Heart right ventricle (tissue), 16 donors: ENCODE data around the gene KLHL30. TPM values are rescaled to one million over a fixed set of nuclear protein-coding genes. Genes with fewer than 3 reads are reported as not detected.
A peak's percentile ranks its signal among the peaks of the same experiment; 100 is the strongest.

Experiments used
- ATAC-seq, 8 donors: fragments of 200-7000 bp; cut with Tn5 transposase; one replicate each; pipeline ENCODE4 v1.9.1; 2020; ENCODE audit warnings: mild to moderate bottlenecking in 8 of 8, moderate library complexity in 8 of 8, moderate number of reproducible peaks in 1 of 8
- DNase-seq, 2 donors: peaks; one replicate each; pipeline ENCODE4 v3.0.0-alpha.2; 2020
- H3K27ac ChIP-seq, 10 donors: fragments of 200-600 bp; sonication (generic) in 2 of 10; one replicate each; pipeline versions ENCODE4 v1.5.0 to v1.8.0; 2020 to 2022; ENCODE audit warnings: mild to moderate bottlenecking in 3 of 10
- H3K27me3 ChIP-seq, 7 donors: fragments of 200-600 bp; one replicate each; pipeline ENCODE4 v1.8.0; 2021 to 2022; ENCODE audit warnings: mild to moderate bottlenecking in 2 of 7
- H3K36me3 ChIP-seq, 9 donors: fragments of 200-600 bp; sonication (generic) in 1 of 9; one replicate each; pipeline versions ENCODE4 v1.5.0 to v1.8.0; 2020 to 2022; ENCODE audit warnings: mild to moderate bottlenecking in 2 of 9
- H3K4me1 ChIP-seq, 9 donors: fragments of 200-600 bp; sonication (generic) in 1 of 9; one replicate each; pipeline versions ENCODE4 v1.5.0 to v1.8.0; 2020 to 2022; ENCODE audit warnings: mild to moderate bottlenecking in 4 of 9
- H3K4me3 ChIP-seq, 10 donors: fragments of 200-600 bp; sonication (generic) in 2 of 10; one replicate each; pipeline versions ENCODE4 v1.5.0 to v1.8.0; 2020 to 2022; ENCODE audit warnings: mild to moderate bottlenecking in 7 of 10, moderate library complexity in 2 of 10
- H3K9me3 ChIP-seq, 11 donors: fragments of 200-600 bp in 10 of 11; sonication (generic) in 2 of 11; one replicate each; pipeline versions ENCODE4 v1.5.0 to v1.8.0; 2013 to 2022; ENCODE audit warnings: mild to moderate bottlenecking in 2 of 11, control low read depth in 1 of 11, moderate library complexity in 1 of 11
- CTCF ChIP-seq, 9 donors: fragments of 200-600 bp; sonication (generic) in 2 of 9; IDR thresholded peaks; one replicate each; pipeline versions ENCODE4 v1.5.0 to v1.8.0; 2021 to 2022; ENCODE audit warnings: antibody characterized with exemption in 9 of 9, mild to moderate bottlenecking in 5 of 9, moderate library complexity in 1 of 9
- WGBS, 2 donors: extraction: QIAGEN DNeasy Blood & Tissue Kit; methylation state at CpG; one replicate each; pipeline ENCODE4 v1.1.7; 2013; ENCODE audit warnings: inconsistent platforms in 1 of 2; 5-methylcytosine and 5-hydroxymethylcytosine counted together
- intact Hi-C, 10 donors: fragments of 100-400 bp; cut with DNase I; formaldehyde crosslinking; loops; one replicate each; pipeline versions ENCODE4 v1.11.1 to v1.14.2; 2022
- polyA plus RNA-seq, 2 donors: library from polyadenylated mRNA; stranded (reverse); fragments of 200-250 nt; gene quantifications; one replicate each; pipeline ENCODE4 v1.2.3, GENCODE V29; 2013
- total RNA-seq, 10 donors: library from RNA; stranded (reverse); fragmentation: NEBNext Ultra II Directional in 3 of 10; extraction: Animal tissue kit (Norgen Biotek cat#: 25700) in 3 of 10; gene quantifications; one replicate each; pipeline versions ENCODE4 v1.2.1 to v1.2.4, GENCODE V29; 2021 to 2023
- donor health status: Arrhythmogenic right ventricular cardiomyopathy.
- donor health status: ischemic (EF 13 %, LVEDD 7.1; RV severe dilation, severe dysfunction).
- donor health status: healthy with polysubstance abuse.
- donor health status: DM: no; HTN: yes; CAD: no.
- donor health status: DM: no; HTN: no; CAD: no.
- donor health status: ischemic (EF 25% LVEDD 6.9; RV normal size, moderate dysfunction).
- donor health status: ischemic (EF 25% LVEDD 5.7; RV mildly dilated, moderate dysfunction).
- donor health status: healthy.
- donor health status: DM: yes; HTN: yes; CAD: no.
- donor health status: Ischemic cardiomyopathy.
- donor health status: ischemic (EF 35%, LVEDD 5.7; RV mildly dilated, moderate dysfunction).
- donor health status: nonischemic (EF 11% LVEDD 7.7; RV severe dilation, severe dysfunction).
- donor health status: DM: yes; HTN: yes; CAD: no.
- donor health status: PGD.
- donor health status: ischemic (EF 29% LVEDD 5.4; RV normal size, mild dysfunction).
- donor health status: nonischemic (EF 23%, LVEDD 6.1; RV moderate dilation, normal function).

KLHL30 gene
- total and polyA plus RNA-seq, 12 donors: 3.0 to 30.1 (median 25.9) TPM

GRCh38 chr2:238125127-238125885 lies 13.2 kb upstream of the KLHL30 start:
- no peak overlapping the region for H3K4me3 ChIP-seq
- H3K9me3 ChIP-seq: no peaks in the 10 kb centered on the region
- no peaks in the 10 kb centered on the region for H3K36me3 ChIP-seq
- ATAC-seq (no peak), DNase-seq (peak in 1 of 2 donors; percentile 8)
- peaks cover 0 to 11% (median 0%) of the 10 kb centered on the region in 9 donors for H3K4me1 ChIP-seq
- TF ChIP-seq CTCF (IDR thresholded peaks at IDR 0.05): no peak
- 89 to 92% methylated on average over 20 of the region's 20 CpGs for WGBS, 2 donors
- intact Hi-C loops: no loop called here
- peaks cover 0 to 8% (median 0%) of the 10 kb centered on the region in 7 donors for H3K27me3 ChIP-seq
- no peak overlapping the region for H3K27ac ChIP-seq

GRCh38 chr2:238126338-238126737 lies 12.1 kb upstream of the KLHL30 start:
- no peak for DNase-seq
- ATAC-seq: no peak
- Histone ChIP-seq H3K4me1 (peaks cover 0 to 8% (median 0%) of the 10 kb centered on the region in 9 donors), H3K4me3 (no peak overlapping the region), H3K27me3 (no peaks in the 10 kb centered on the region), H3K27ac (no peak overlapping the region), H3K36me3 (no peaks in the 10 kb centered on the region), H3K9me3 (no peaks in the 10 kb centered on the region)
- TF ChIP-seq CTCF (IDR thresholded peaks at IDR 0.05): no peak
- intact Hi-C loops: no loop called here
- WGBS, 2 donors: 96 to 98% methylated on average over 2 of the region's 2 CpGs

GRCh38 chr2:238126775-238127164 lies 11.7 kb upstream of the KLHL30 start:
- intact Hi-C loops: no loop called here
- no peak for TF ChIP-seq CTCF (IDR thresholded peaks at IDR 0.05)
- no peaks in the 10 kb centered on the region for H3K9me3 ChIP-seq
- ATAC-seq (no peak), DNase-seq (no peak)
- no peak overlapping the region for H3K27ac ChIP-seq
- no peak overlapping the region for H3K4me3 ChIP-seq
- peaks cover 0 to 8% (median 0%) of the 10 kb centered on the region in 9 donors for H3K4me1 ChIP-seq
- no peaks in the 10 kb centered on the region for H3K27me3 ChIP-seq
- 79 to 88% methylated on average over 2 of the region's 2 CpGs for WGBS, 2 donors
- no peaks in the 10 kb centered on the region for H3K36me3 ChIP-seq

GRCh38 chr2:238127165-238128060 lies 11.1 kb upstream of the KLHL30 start:
- ATAC-seq: peak; percentile 48 to 85 (median 75)

More at GRCh38 chr2:238127165-238128060, 11.1 kb upstream of the KLHL30 start:
- Histone ChIP-seq H3K36me3 (no peaks in the 10 kb centered on the region), H3K4me3 (peak overlapping the region in 4 of 10 donors; percentile 11 to 23 (median 16)), H3K27me3 (no peaks in the 10 kb centered on the region), H3K4me1 (peaks cover 0 to 8% (median 0%) of the 10 kb centered on the region in 9 donors), H3K27ac (no peak overlapping the region), H3K9me3 (no peaks in the 10 kb centered on the region)
- peak in 1 of 2 donors; percentile 41 for DNase-seq
- intact Hi-C loops: no loop called here
- WGBS, 2 donors: 48 to 55% methylated on average over 34 to 36 of the region's 36 CpGs
- TF ChIP-seq CTCF (IDR thresholded peaks at IDR 0.05): peak in 2 of 9 donors; percentile 22 to 27
